Neural cell (in vitro differentiated cells): ENCODE results near the gene SDHD. TPM values are rescaled to one million over a fixed set of nuclear protein-coding genes. Genes with fewer than 3 reads are reported as not detected.

Experiments
- H2AFZ ChIP-seq: fragments of 200-600, 300-800 bp; sonication (generic), shearing (Covaris generic); 2 replicates; pipeline ENCODE4 v1.6.0; 2014; ENCODE audit warnings: low read depth, mild to moderate bottlenecking, antibody characterized with exemption, low read length, moderate library complexity
- H3F3A ChIP-seq: fragments of 200-600 bp; shearing (Covaris generic); 2 replicates; pipeline ENCODE4 v1.6.1; 2016; ENCODE audit warnings: mild to moderate bottlenecking, moderate library complexity, mixed read lengths, antibody characterized with exemption, low read length; ENCODE audit not compliant: insufficient read depth, poor library complexity, severe bottlenecking
- H3K27ac ChIP-seq: fragments of 200-600, 300-800 bp; sonication (generic), shearing (Covaris generic); 2 replicates; pipeline ENCODE4 v1.5.1; 2014; ENCODE audit warnings: mild to moderate bottlenecking, low read length, moderate library complexity
- H3K27me3 ChIP-seq: fragments of 300-800, 200-600 bp; sonication (generic), shearing (Covaris generic); 2 replicates; pipeline ENCODE4 v1.6.0; 2014; ENCODE audit warnings: mild to moderate bottlenecking, low read depth, low read length, moderate library complexity; ENCODE audit not compliant: insufficient read depth
- H3K36me3 ChIP-seq: fragments of 300-800, 200-600 bp; sonication (generic), shearing (Covaris generic); 2 replicates; pipeline ENCODE4 v1.5.1; 2014; ENCODE audit warnings: mild to moderate bottlenecking, antibody characterized with exemption, low read length, moderate library complexity; ENCODE audit not compliant: insufficient read depth
- H3K4me2 ChIP-seq: fragments of 300-800, 200-600 bp; sonication (generic), shearing (Covaris generic); 2 replicates; pipeline ENCODE4 v1.6.0; 2014; ENCODE audit warnings: mild to moderate bottlenecking, low read length
- H3K4me3 ChIP-seq: fragments of 300-800, 200-600 bp; sonication (generic), shearing (Covaris generic); 2 replicates; pipeline ENCODE4 v1.5.1; 2014; ENCODE audit warnings: mild to moderate bottlenecking, low read length, moderate library complexity
- H3K79me2 ChIP-seq: fragments of 200-600 bp; shearing (Covaris generic); replicated peaks from 2 replicates; pipeline ENCODE4 v1.6.0; 2014; ENCODE audit warnings: mild to moderate bottlenecking, low read length, moderate library complexity; ENCODE audit not compliant: insufficient read depth
- H3K9ac ChIP-seq: fragments of 300-800, 200-600 bp; sonication (generic), shearing (Covaris generic); 2 replicates; pipeline ENCODE4 v1.6.1; 2016; ENCODE audit warnings: mild to moderate bottlenecking, low read length, mixed read lengths
- H3K9me2 ChIP-seq: fragments of 200-600 bp; shearing (Covaris generic); 2 replicates; pipeline ENCODE4 v1.6.1; 2016; ENCODE audit warnings: mild to moderate bottlenecking, low read length, mixed read lengths; ENCODE audit not compliant: insufficient read depth
- H3K9me3 ChIP-seq: fragments of 200-600, 300-800 bp; sonication (generic), shearing (Covaris generic); 2 replicates; pipeline ENCODE4 v1.6.1; 2016; ENCODE audit warnings: mild to moderate bottlenecking, mixed run types, low read length, moderate library complexity, mixed read lengths
- H4K20me1 ChIP-seq: fragments of 200-600 bp; shearing (Covaris generic); 2 replicates; pipeline ENCODE4 v1.6.1; 2016; ENCODE audit warnings: mild to moderate bottlenecking, mixed run types; ENCODE audit not compliant: insufficient read depth
- EP300 ChIP-seq: fragments of 450-650 bp; conservative IDR thresholded peaks from 2 replicates; pipeline ENCODE4 v1.6.1; 2014; ENCODE audit warnings: antibody characterized with exemption, mild to moderate bottlenecking, moderate library complexity; ENCODE audit not compliant: poor library complexity, severe bottlenecking
- EZH2 ChIP-seq: fragments of 200-600, 300-800 bp; shearing (Covaris generic), sonication (generic); IDR thresholded peaks from 2 replicates; pipeline ENCODE4 v1.6.1; 2014; ENCODE audit warnings: antibody characterized with exemption, low read length, borderline replicate concordance, mild to moderate bottlenecking; ENCODE audit not compliant: insufficient read depth, poor library complexity, severe bottlenecking
- MXI1 ChIP-seq: fragments of 450-650 bp; conservative IDR thresholded peaks from 2 replicates; pipeline ENCODE4 v1.6.1; 2014; ENCODE audit warnings: antibody characterized with exemption, mild to moderate bottlenecking; ENCODE audit not compliant: poor library complexity, severe bottlenecking
- POLR2AphosphoS5 ChIP-seq: IDR thresholded peaks from 2 replicates; pipeline ENCODE4 v1.6.1; 2012
- RAD21 ChIP-seq: fragments of 450-650 bp; conservative IDR thresholded peaks from 2 replicates; pipeline ENCODE4 v1.6.1; 2014; ENCODE audit warnings: antibody characterized with exemption, mild to moderate bottlenecking, moderate library complexity
- REST ChIP-seq: IDR thresholded peaks from 2 replicates; pipeline ENCODE4 v1.6.1; 2012; ENCODE audit warnings: borderline replicate concordance
- SMC3 ChIP-seq: fragments of 450-650 bp; conservative IDR thresholded peaks from 2 replicates; pipeline ENCODE4 v1.6.1; 2014; ENCODE audit warnings: antibody characterized with exemption, mild to moderate bottlenecking, moderate library complexity; ENCODE audit not compliant: poor library complexity
- TAF1 ChIP-seq: IDR thresholded peaks from 2 replicates; pipeline ENCODE4 v1.6.1; 2012; ENCODE audit warnings: low read depth
- polyA plus RNA-seq: library from polyadenylated mRNA; depleted of rRNA; stranded (reverse); fragments of >200 nt; gene quantifications from 2 replicates; pipeline ENCODE4 v1.2.3, GENCODE V29; 2014
- TF ChIP-seq, protein P1 (sequence below): fragments of 450-650 bp; IDR thresholded peaks from 2 replicates; pipeline ENCODE4 v1.5.1; 2014; ENCODE audit warnings: antibody characterized with exemption, mild to moderate bottlenecking, moderate library complexity; ENCODE audit not compliant: poor library complexity, severe bottlenecking

SDHD gene
- polyA plus RNA-seq, 1 donor from 2014 or later: 34.7 TPM

DNA sequence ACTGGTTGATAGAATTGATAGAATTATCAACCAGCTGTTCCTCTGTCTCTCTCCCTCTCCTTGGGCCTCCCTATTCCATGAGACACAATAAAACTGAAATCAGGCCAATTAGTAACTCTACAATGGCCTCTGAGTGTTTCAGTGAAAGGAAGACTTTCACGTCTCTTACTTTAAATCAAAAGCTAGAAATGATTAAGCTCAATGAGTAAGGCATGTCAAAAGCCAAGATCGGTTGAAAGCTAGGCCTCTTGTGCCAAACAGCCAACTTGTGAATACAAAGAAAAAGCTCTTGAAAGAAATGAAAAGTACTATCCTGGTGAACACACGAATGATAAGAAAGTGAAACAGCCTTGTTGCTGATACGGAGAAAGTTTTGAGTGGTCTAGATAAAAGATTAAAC lies 29.5 kb upstream of the SDHD start:
- Histone ChIP-seq H3K79me2 (no peaks in the 10 kb centered on the region), H3K9ac (no peak overlapping the region), H4K20me1 (no peaks in the 10 kb centered on the region), H3K36me3 (no peaks in the 10 kb centered on the region), H3K27me3 (no peaks in the 10 kb centered on the region), H3K9me2 (no peaks in the 10 kb centered on the region), H3K4me2 (no peak overlapping the region), H2AFZ (no peak overlapping the region), H3K4me3 (no peak overlapping the region), H3F3A (no peaks in the 10 kb centered on the region), H3K9me3 (no peaks in the 10 kb centered on the region), H3K27ac (no peak overlapping the region)
- TF ChIP-seq POLR2AphosphoS5 (no peak), TAF1 (no peak), REST (no peak), MXI1 (no peak), SMC3 (no peak), EZH2 (no peak), EP300 (no peak), RAD21 (no peak)
- TF ChIP-seq, protein P1, sequence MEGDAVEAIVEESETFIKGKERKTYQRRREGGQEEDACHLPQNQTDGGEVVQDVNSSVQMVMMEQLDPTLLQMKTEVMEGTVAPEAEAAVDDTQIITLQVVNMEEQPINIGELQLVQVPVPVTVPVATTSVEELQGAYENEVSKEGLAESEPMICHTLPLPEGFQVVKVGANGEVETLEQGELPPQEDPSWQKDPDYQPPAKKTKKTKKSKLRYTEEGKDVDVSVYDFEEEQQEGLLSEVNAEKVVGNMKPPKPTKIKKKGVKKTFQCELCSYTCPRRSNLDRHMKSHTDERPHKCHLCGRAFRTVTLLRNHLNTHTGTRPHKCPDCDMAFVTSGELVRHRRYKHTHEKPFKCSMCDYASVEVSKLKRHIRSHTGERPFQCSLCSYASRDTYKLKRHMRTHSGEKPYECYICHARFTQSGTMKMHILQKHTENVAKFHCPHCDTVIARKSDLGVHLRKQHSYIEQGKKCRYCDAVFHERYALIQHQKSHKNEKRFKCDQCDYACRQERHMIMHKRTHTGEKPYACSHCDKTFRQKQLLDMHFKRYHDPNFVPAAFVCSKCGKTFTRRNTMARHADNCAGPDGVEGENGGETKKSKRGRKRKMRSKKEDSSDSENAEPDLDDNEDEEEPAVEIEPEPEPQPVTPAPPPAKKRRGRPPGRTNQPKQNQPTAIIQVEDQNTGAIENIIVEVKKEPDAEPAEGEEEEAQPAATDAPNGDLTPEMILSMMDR: no peak

- Histone ChIP-seq H3K79me2 (no peaks in the 10 kb centered on the region), H4K20me1 (no peaks in the 10 kb centered on the region), H3K4me3 (no peak overlapping the region), H3K27ac (no peak overlapping the region), H3K9me3 (no peaks in the 10 kb centered on the region), H3K9ac (no peak overlapping the region), H3K9me2 (no peaks in the 10 kb centered on the region), H2AFZ (no peak overlapping the region), H3K27me3 (no peaks in the 10 kb centered on the region), H3K4me2 (no peak overlapping the region), H3F3A (no peaks in the 10 kb centered on the region), H3K36me3 (no peaks in the 10 kb centered on the region)
- TF ChIP-seq SMC3 (no peak), REST (no peak), EP300 (no peak), RAD21 (no peak), POLR2AphosphoS5 (no peak), TAF1 (no peak), EZH2 (no peak), MXI1 (no peak)
- TF ChIP-seq, protein P1: no peak
Measured at GRCh38 chr11:112058103-112058502, 28.6 kb upstream of the SDHD start.
